ENCODE results near the gene WDR47.
"Not testable (repeated sequence)": the region's sequence is repeated elsewhere in the genome, so short reads cannot be mapped to it uniquely, and the experiment has no call there.

WDR47 gene

GRCh38 chr1:108936170-108936569 lies 105.7 kb downstream of the WDR47 start:
- H2AFZ ChIP-seq (ENCODE audit: low read length): no peak overlapping the region
- H3K9me3 ChIP-seq (ENCODE audit: low read length): no peaks in the 10 kb centered on the region
- H3K27ac ChIP-seq (ENCODE audit: low read depth, low read length, poor library complexity, severe bottlenecking): no peak overlapping the region
- H3F3A ChIP-seq (ENCODE audit: insufficient read depth, low read length): no peaks in the 10 kb centered on the region
- no peaks in the 10 kb centered on the region for H4K20me1 ChIP-seq (ENCODE audit: insufficient read depth, low read length)
- H3K4me1 ChIP-seq (ENCODE audit: insufficient read depth, low read length, severe bottlenecking): no peaks in the 10 kb centered on the region
- no peak for TF ChIP-seq EZH2 (IDR thresholded peaks at IDR 0.05; ENCODE audit: borderline replicate concordance, low read length)
- TF ChIP-seq, protein P1, sequence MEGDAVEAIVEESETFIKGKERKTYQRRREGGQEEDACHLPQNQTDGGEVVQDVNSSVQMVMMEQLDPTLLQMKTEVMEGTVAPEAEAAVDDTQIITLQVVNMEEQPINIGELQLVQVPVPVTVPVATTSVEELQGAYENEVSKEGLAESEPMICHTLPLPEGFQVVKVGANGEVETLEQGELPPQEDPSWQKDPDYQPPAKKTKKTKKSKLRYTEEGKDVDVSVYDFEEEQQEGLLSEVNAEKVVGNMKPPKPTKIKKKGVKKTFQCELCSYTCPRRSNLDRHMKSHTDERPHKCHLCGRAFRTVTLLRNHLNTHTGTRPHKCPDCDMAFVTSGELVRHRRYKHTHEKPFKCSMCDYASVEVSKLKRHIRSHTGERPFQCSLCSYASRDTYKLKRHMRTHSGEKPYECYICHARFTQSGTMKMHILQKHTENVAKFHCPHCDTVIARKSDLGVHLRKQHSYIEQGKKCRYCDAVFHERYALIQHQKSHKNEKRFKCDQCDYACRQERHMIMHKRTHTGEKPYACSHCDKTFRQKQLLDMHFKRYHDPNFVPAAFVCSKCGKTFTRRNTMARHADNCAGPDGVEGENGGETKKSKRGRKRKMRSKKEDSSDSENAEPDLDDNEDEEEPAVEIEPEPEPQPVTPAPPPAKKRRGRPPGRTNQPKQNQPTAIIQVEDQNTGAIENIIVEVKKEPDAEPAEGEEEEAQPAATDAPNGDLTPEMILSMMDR (IDR thresholded peaks at IDR 0.05; ENCODE audit: low read length): no peak
- H3K79me2 ChIP-seq (ENCODE audit: insufficient read depth, low read length): no peaks in the 10 kb centered on the region
- no peak overlapping the region for H3K4me2 ChIP-seq (ENCODE audit: low read length)
- no peak overlapping the region for H3K9ac ChIP-seq (ENCODE audit: low read length)
- no peaks in the 10 kb centered on the region for H3K9me2 ChIP-seq (ENCODE audit: low read depth, low read length)
- no peaks in the 10 kb centered on the region for H3K27me3 ChIP-seq (ENCODE audit: insufficient read depth, low read length)
- H3K36me3 ChIP-seq (ENCODE audit: insufficient read depth, low read length): peaks cover 80% of the 10 kb centered on the region
- H3K4me3 ChIP-seq (ENCODE audit: low read depth, low read length, poor library complexity, severe bottlenecking): no peak overlapping the region

DNA sequence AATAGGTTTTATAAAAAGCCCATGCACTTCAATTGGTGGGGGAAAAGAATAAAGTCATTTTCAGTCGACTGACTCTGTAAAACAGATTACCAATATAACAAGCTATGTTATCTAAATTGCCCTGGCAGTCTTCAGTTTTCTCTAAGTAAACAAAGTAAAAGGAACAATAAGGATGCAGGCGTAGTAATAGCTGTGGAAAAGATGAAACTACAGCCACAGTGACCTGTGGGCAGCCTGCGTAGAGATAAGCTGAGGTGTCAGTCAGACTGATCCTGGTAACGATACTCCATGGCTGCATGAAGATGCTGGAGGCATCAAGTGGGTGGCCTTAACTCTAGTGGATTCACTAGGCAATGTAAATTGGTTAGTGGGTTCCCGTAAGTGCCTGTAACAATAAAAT lies 108.0 kb downstream of the WDR47 start:
- Histone ChIP-seq H4K20me1 (ENCODE audit: insufficient read depth, low read length) (no peaks in the 10 kb centered on the region), H3K36me3 (ENCODE audit: insufficient read depth, low read length) (peaks cover 92% of the 10 kb centered on the region), H3K9ac (ENCODE audit: low read length) (no peak overlapping the region), H3F3A (ENCODE audit: insufficient read depth, low read length) (no peaks in the 10 kb centered on the region), H3K4me2 (ENCODE audit: low read length) (no peak overlapping the region), H3K27me3 (ENCODE audit: insufficient read depth, low read length) (no peaks in the 10 kb centered on the region), H3K9me3 (ENCODE audit: low read length) (no peaks in the 10 kb centered on the region), H3K79me2 (ENCODE audit: insufficient read depth, low read length) (no peaks in the 10 kb centered on the region), H3K9me2 (ENCODE audit: low read depth, low read length) (no peaks in the 10 kb centered on the region), H2AFZ (ENCODE audit: low read length) (no peak overlapping the region), H3K4me1 (ENCODE audit: insufficient read depth, low read length, severe bottlenecking) (no peaks in the 10 kb centered on the region), H3K27ac (ENCODE audit: low read depth, low read length, poor library complexity, severe bottlenecking) (no peak overlapping the region), H3K4me3 (ENCODE audit: low read depth, low read length, poor library complexity, severe bottlenecking) (no peak overlapping the region)
- TF ChIP-seq, protein P1 (IDR thresholded peaks at IDR 0.05; ENCODE audit: low read length): no peak
- no peak for TF ChIP-seq EZH2 (IDR thresholded peaks at IDR 0.05; ENCODE audit: borderline replicate concordance, low read length)

DNA sequence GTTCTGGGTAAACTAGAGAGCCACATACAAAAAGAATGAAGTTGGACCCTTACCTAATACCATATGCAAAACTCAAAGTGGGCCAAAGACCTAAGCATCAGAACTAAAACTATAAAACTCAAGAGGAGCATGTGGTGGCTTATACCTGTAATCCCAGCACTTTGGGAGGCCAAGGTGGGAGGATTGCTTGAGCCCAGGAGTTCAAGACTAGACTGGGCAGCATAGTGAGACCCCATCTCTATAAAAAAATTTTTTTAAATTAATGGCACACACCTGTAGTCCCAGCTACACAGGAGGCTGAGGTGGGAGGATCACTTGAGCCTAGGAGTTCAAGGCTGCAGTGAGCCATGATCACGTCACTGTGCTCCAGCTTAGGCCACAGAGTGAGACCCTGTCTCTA lies 114.3 kb downstream of the WDR47 start:
- H3K4me2 ChIP-seq (ENCODE audit: low read length); H4K20me1 ChIP-seq (ENCODE audit: insufficient read depth, low read length); H3K4me3 ChIP-seq (ENCODE audit: low read depth, low read length, poor library complexity, severe bottlenecking); H3F3A ChIP-seq (ENCODE audit: insufficient read depth, low read length); H2AFZ ChIP-seq (ENCODE audit: low read length); H3K27me3 ChIP-seq (ENCODE audit: insufficient read depth, low read length); H3K9ac ChIP-seq (ENCODE audit: low read length); H3K27ac ChIP-seq (ENCODE audit: low read depth, low read length, poor library complexity, severe bottlenecking); H3K9me3 ChIP-seq (ENCODE audit: low read length); H3K79me2 ChIP-seq (ENCODE audit: insufficient read depth, low read length); H3K4me1 ChIP-seq (ENCODE audit: insufficient read depth, low read length, severe bottlenecking); H3K9me2 ChIP-seq (ENCODE audit: low read depth, low read length): not testable (repeated sequence)
- H3K36me3 ChIP-seq (ENCODE audit: insufficient read depth, low read length): peaks cover 98% of the 10 kb centered on the region

GRCh38 chr1:108925920-108926319 lies 116.0 kb downstream of the WDR47 start:
- TF ChIP-seq, protein P1 (IDR thresholded peaks at IDR 0.05; ENCODE audit: low read length): no peak
- TF ChIP-seq EZH2 (IDR thresholded peaks at IDR 0.05; ENCODE audit: borderline replicate concordance, low read length): no peak
- no peaks in the 10 kb centered on the region for H3K79me2 ChIP-seq (ENCODE audit: insufficient read depth, low read length)
- H3K9me2 ChIP-seq (ENCODE audit: low read depth, low read length): no peaks in the 10 kb centered on the region
- H3K9ac ChIP-seq (ENCODE audit: low read length): no peak overlapping the region
- H3F3A ChIP-seq (ENCODE audit: insufficient read depth, low read length): no peaks in the 10 kb centered on the region
- no peaks in the 10 kb centered on the region for H3K27me3 ChIP-seq (ENCODE audit: insufficient read depth, low read length)
- no peak overlapping the region for H2AFZ ChIP-seq (ENCODE audit: low read length)
- no peaks in the 10 kb centered on the region for H4K20me1 ChIP-seq (ENCODE audit: insufficient read depth, low read length)
- H3K4me2 ChIP-seq (ENCODE audit: low read length): no peak overlapping the region
- H3K4me1 ChIP-seq (ENCODE audit: insufficient read depth, low read length, severe bottlenecking): no peaks in the 10 kb centered on the region
- no peak overlapping the region for H3K27ac ChIP-seq (ENCODE audit: low read depth, low read length, poor library complexity, severe bottlenecking)
- H3K9me3 ChIP-seq (ENCODE audit: low read length): no peaks in the 10 kb centered on the region
- peaks cover 96% of the 10 kb centered on the region for H3K36me3 ChIP-seq (ENCODE audit: insufficient read depth, low read length)
- H3K4me3 ChIP-seq (ENCODE audit: low read depth, low read length, poor library complexity, severe bottlenecking): no peak overlapping the region

All from OCI-LY1 (cell line).